ENCODE measurements around the gene QRICH1.
"Not testable (repeated sequence)": the region's sequence is repeated elsewhere in the genome, so short reads cannot be mapped to it uniquely, and the experiment has no call there.

The QRICH1 gene

GRCh38 chr3:49015765-49016164 is 78.1 kb downstream of the QRICH1 start:
- no peak for DNase-seq

GRCh38 chr3:49015072-49015471 is 78.8 kb downstream of the QRICH1 start:
- no peak for DNase-seq

- DNase-seq, result peak; percentile 67
These were observed 79.9 kb downstream of the QRICH1 start for GRCh38 chr3:49013738-49014660.

- no peak for DNase-seq
These were observed 80.6 kb downstream of the QRICH1 start for GRCh38 chr3:49013113-49013737.

GRCh38 chr3:49012441-49013017 is 81.3 kb downstream of the QRICH1 start:
- DNase-seq, result no peak

- no peak for DNase-seq
These were observed 84.5 kb downstream of the QRICH1 start for GRCh38 chr3:49009396-49009795.

- DNase-seq, result not testable (repeated sequence)
These were observed 85.2 kb downstream of the QRICH1 start for GRCh38 chr3:49008627-49009026.

GRCh38 chr3:49007771-49008528 is 85.9 kb downstream of the QRICH1 start:
- DNase-seq, result peak; percentile 92

- peak; percentile 98 for DNase-seq
These were observed 86.7 kb downstream of the QRICH1 start, which contains the start of gene WDR6 for GRCh38 chr3:49007068-49007770. WDR6 (plus strand) TSS chr3:49007391; CDS start chr3:49007432, 41 bp downstream.

GRCh38 chr3:49006408-49007067 is 87.3 kb downstream of the QRICH1 start:
- no peak for DNase-seq

- no peak for DNase-seq
These were observed 87.9 kb downstream of the QRICH1 start for GRCh38 chr3:49005998-49006397.

- no peak for DNase-seq
These were observed 88.6 kb downstream of the QRICH1 start for GRCh38 chr3:49005303-49005680.

- DNase-seq, result no peak
These were observed 89.2 kb downstream of the QRICH1 start for GRCh38 chr3:49004352-49005302.

GRCh38 chr3:49001155-49001554 is 92.7 kb downstream of the QRICH1 start:
- DNase-seq, result no peak

- no peak for DNase-seq
These were observed 94.6 kb downstream of the QRICH1 start for GRCh38 chr3:48999085-48999858.

- DNase-seq, result no peak
These were observed 95.9 kb downstream of the QRICH1 start for GRCh38 chr3:48997714-48998637.

GRCh38 chr3:48997102-48997635 is 96.7 kb downstream of the QRICH1 start:
- no peak for DNase-seq

GRCh38 chr3:48996640-48997039 is 97.2 kb downstream of the QRICH1 start:
- DNase-seq, result no peak

Measured in CD4-positive, alpha-beta T cell treated with Interleukin-21 for 1 hour (primary cell).